Measurements from ENCODE around the gene ZBTB34.

Gene ZBTB34

DNA sequence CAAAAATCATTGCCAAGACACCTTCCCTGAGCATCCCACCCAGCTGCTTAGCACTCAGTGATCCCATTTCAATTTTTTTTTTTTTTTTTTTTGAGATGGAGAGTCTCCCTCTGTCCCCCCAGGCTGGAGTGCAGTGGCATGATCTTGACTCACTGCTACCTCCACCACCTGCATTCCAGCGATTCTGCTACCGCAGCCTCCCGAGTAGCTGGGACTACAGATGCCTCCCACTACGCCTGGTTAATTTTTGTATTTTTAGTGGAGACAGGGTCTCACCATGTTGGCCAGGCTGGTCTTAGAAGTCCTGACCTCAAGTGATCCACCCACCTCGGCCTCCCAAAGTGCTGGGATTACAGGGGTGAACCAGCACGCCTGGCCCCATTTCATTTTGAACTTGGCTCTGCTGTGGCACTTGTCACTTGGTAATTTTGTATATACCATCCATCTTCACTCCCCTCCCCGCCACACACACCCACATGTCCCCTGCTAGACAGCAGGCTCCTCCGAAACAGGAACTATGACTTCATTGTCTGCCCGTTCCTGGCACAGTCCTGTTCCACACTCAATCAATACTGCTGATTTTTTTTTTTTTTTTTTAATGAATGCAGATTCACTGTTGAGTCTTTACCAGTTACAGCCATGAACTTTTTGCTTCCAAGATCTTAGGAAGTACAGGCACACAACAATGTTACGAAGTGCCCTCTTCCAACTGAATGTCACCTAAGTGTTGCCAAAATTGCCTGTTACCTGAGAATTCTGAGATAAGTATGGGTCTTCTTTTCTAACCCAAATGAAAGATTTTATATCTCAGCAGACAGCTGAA is 17.3 kb upstream of the ZBTB34 start:
- no peak for DNase-seq (ENCODE audit: low read depth in 2 of 3, low spot score in 1 of 3)

DNA sequence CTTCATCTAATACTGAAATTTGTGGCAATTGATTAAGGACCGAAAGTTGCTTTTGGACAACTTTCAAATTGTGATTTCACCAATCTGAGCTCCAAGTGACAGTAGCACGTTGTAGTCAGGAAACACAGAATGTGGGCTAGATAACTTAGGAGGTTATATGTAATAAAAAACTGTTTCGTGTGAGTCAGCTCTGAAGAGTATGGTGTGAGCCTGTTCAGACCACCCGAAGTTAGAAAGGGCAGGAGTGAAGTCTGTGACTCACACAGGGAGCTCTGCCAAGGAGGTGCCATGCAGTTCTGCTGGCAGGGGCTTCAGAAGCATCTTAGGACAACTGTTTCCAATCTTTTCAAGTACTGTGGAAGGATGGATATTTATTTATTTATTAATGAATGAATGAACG is 16.4 kb upstream of the ZBTB34 start:
- no peak for DNase-seq (ENCODE audit: low read depth in 2 of 3, low spot score in 1 of 3)

DNA sequence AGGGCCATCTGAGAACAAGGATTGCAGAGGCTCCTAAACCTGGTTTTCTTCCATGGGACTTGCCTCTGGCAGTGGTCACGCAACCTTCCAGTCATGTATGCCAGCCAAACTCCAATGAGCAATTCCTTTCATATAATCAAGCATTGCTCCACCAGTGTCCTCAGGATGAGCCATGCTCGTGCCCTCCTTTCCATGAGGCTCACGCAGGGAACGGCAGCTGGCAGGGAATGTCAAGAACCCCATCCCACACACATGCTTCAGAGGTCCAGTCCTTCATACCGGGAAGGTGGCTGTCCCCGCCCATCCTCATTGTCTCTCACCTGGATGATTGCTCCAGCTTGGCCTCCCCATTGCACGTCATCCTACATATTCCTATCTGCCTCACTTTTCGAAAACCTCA is 13.4 kb upstream of the ZBTB34 start:
- DNase-seq (ENCODE audit: low read depth in 2 of 3, low spot score in 1 of 3) = no peak

DNA sequence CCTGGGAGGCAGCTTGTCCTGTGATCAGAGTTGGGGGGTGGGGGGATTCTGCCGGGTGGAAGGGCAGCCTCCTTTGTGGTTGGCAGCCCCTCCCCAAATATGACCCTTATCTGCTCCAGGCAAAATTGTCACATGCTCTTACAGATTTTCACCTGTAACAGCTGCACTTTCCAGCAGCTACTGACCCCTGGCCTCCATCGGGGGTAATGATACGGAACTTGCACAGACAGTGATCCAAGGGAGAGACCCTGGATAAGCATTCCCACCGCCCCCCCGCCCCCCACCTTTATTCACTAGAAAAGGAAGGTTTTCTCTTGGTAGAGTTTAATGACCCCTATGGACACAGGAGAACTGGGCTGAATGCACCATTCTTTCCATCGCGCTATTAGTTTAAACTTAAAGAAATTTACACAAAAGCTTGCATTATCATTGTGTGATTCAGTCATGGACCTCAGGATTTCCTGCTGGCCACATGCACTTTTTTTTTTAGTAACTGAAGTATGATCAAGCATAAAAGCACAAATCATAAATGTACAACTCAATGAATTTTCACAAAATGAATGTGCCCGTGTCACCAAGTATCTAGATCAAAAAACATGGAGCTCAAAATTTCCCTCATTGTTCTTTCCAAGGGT is 10.7 kb upstream of the ZBTB34 start:
- no peak for DNase-seq (ENCODE audit: low read depth in 2 of 3, low spot score in 1 of 3)

DNA sequence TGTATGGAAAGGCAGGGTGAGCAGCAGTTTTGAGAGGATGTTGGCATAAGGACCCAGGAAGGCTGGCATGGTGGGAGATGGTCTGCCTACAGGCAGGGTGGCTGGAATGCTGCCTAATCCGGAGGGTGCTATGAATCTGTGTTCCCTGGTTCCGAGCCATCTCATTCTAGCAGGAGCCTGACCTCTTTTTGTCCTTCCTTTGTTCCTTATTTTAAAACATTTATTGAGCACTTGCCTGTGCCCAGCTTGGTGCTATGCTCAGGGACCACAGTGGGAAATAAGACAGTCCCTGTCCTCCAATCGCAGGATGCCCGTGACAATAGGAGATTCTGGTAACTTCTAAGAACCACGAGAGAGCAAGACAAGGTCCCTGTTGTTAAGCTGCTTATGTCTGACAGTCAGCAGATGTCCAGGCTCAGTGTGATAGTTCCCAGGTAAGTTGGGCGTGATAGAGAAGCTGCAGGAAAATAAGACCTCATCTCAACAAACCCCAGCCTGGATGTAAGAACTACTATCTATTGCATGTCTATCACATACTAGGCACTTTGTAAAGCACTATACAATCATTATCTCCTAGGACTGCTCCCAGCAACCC is 9.1 kb upstream of the ZBTB34 start:
- no peak for DNase-seq (ENCODE audit: low read depth in 2 of 3, low spot score in 1 of 3)

DNA sequence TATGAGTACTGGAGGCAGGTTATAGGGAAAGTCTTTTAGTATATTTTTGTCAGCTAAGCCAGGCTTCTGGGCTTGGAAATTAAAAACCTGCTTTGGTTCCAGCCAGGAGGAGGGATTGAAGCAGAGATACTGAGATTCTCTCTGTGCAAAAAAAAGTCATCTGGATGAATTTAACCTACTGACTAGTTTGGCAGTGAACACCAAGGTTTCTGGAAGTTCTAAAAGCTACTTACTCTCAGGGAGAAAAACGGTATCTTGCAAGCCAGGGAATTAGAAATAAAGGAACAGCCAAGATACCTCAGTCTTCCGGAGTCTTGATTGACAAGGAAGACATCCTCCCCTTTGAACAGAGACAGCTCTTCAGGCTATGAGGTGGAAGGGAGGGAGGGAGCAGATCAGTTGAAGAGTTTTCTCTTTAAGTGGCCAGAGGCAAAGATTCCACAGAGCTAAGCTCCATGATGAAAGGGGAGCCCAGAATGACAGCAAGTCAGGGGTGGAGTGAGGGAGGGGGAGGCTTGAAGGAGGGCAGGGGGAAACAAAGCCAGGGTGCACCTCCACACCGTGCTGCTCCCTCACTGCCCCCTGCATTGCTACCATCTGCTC is 8.3 kb upstream of the ZBTB34 start:
- DNase-seq (ENCODE audit: low read depth in 2 of 3, low spot score in 1 of 3) = no peak

DNA sequence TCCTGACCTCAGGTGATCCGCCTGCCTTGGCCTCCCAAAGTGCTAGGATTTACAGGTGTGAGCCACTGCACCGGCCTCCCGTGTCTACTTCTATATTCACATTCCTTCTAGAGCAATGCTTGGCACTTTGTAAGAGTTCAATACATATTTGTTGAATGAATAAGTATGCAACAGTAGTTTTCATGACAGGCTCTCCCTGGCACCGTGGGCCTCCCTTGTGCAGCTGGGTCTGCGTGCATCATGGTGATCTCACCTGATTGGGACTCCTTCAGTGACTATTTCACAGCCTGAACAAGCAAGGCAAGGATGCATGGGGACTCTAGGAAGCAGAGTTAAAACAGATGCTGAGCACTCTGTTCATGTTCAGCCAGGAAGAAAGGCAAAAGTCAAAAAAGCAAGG is 6.8 kb upstream of the ZBTB34 start:
- no peak for DNase-seq (ENCODE audit: low read depth in 2 of 3, low spot score in 1 of 3)

DNA sequence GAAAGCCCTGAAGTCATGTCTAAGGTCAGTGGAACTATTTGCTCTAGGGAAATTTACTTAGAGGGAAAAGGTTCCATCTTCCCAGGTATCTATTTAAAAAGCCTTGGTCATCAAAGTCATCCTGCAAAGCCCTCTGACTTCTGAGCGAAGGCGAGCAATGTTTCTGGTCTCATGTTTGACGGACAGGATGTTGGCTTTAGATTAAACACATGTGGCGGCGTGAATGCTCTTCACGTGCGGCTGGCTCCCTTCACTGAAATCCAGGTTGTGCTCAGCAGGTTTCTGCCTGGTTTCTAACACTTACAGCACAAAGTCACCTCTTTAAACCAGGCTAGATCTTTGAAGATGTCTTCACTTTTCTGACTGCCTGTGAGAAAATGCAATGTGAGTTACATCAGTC is 5.7 kb upstream of the ZBTB34 start:
- no peak for DNase-seq (ENCODE audit: low read depth in 2 of 3, low spot score in 1 of 3)

DNA sequence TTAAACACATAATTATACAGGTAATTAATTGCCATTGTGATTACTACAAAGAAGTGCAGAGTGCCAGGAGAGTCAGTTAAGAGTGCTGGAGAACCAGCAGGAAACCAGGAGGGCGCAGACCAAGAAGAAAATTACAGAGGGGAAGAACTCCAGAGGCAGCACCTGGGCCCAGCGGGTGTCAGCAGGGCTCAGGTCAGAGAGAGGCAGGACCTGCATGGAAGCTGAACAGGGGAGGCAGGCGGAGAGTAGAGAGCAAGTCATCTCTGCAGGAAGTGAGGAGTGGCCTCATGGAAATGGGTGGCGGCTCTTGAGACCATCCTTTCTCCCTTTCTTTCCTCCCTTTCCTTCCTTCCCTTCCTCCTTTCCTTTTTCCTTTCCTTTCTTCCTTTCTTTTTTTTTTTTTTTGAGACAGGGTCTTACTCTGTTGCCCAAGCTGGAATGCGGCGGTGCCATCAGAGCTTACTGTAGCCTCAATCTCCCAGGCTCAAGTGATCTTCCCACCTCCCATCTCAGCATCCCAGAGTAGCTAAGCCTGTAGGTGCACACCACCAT is 4.0 kb upstream of the ZBTB34 start:
- no peak for DNase-seq (ENCODE audit: low read depth in 2 of 3, low spot score in 1 of 3)

DNA sequence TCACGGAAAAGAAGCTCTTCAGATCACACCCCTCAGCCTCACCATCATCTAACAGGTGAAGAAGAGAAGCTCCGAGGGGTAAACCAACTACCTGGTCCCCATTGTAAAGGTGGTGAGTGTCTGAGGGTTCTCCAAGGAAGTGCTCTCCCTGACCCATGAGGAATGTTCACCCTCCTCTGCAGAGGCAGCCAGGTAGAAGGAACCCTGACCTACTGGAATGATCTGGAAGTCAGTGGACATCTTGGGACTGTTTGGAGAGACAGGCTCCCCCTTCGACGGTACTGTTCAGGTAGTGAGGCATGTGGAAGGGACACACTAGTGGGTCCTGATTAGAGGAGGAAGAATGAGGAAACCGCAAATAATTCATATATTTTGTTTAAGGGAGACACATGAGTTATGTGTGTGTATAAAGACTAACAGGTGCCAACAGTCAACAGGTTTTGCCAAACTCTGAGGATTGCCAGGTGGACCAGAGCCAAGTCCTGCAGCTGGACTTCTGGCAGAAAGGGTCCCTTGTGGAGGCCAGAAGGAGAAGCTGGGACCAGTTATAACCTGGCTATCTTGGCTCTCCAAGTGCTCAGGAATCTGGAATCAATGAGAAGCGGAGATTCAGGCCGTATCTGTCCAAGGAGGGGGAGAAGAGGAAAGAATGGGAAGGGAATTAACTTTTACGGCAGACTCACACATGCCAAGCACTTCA is 3.0 kb upstream of the ZBTB34 start:
- no peak for DNase-seq (ENCODE audit: low read depth in 2 of 3, low spot score in 1 of 3)

DNA sequence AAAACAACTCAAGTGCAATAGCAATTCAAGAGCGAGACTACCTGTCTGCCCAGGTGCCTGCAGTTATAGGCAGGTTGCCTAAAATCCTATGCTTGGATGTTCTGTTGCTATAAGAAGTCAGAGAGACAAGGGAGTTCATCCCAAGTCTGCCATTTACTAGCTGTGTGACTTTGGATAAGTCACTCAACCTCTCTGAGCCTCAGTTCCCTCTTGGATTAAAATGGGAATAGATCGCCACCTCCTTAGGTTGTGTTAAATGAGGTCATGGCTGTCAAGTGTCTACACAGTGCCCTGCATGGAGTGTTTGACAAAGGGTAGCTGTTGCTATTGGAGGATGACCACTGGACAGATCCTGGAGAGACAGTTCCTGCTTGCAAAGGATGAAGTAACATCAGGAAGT is 1.3 kb upstream of the ZBTB34 start:
- no peak for DNase-seq (ENCODE audit: low read depth in 2 of 3, low spot score in 1 of 3)

DNA sequence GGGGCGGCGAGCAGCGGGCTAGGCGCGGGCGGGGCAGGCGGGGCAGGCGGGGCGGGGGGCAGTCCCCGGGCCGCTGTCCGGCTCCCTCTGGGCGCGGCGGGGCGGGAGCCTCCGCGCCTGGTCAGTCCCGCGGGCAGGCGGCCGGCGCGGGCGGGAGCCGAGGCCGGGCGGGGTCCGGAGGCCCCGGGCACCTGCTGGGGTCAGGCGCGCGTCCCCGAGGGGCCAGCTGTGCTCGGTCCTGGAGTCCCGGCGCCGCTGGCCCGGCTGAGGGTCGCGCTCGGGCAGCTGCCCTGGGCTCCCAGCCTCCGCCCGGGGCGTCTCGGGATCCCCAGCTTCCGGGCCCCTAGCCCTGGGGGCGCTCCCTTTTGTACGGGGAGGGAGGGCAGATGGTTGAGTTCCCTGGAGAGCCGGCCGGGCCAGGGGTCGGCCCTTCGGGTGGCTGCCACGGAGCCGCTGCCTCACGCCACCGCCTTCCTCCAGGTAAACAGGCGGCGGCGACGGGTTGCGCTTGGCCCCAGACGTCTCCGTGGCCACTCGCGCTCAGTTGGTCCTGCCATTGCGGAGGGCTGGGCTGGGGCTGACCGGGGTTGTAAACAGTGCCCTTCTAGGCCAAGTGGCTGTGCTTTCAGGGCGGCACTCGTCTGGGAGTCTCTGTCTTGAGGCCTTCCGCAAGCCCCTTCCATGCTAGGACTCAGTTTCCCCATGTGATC is 473 bp downstream of the ZBTB34 start:
- DNase-seq (ENCODE audit: low read depth in 2 of 3, low spot score in 1 of 3) = no peak

DNA sequence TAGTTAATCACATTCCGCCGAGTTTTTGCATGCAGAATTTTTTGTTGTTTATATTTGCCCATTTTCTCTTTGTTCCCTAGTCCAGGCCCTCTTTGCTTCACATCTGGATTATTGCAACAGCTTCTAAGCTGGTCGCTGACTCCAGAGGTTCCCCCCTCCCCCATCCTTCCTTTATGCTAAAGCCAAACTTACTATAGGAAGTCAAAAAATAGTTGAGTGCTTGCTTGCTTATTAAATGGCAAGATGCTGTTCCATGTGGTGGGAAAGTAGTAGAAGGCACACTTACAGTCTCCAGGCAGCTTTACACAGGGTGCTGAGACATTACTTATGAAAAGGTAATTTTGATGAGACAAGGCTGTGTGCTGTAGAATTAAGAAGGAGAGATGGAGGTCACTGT is 1.3 kb downstream of the ZBTB34 start:
- DNase-seq (ENCODE audit: low read depth in 2 of 3, low spot score in 1 of 3) = no peak

DNA sequence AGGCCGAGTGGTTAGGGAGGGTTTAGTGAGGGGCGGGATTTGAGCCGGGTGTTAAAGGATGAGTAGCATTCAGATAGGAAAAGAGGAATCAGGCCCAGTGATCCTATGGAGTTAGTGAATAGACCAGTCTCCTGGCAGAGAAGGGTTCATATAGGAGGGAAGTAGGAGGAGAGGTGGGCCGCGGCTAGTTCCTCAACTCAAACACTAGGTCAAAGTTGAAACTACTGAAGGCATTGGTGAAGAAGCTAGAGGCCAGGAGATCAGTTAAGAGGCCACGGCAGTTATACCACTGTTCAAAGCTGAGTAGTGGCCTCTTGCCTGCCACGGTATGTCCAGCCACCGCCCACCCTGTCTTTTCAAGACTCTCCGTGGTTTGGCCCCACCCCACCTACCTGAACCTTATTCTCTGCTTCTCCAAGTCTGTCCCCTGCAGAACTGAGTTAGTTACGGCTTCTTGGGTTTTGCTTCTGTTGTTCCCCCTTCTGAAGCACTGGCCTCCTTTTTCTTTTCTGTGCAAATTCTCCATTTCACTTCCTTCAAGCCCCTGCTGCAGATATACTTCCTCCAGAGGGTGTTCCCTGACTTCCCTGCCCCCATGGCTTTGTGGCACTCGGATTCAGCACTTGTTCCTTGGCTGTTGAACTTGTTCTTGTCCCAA is 1.8 kb downstream of the ZBTB34 start:
- DNase-seq (ENCODE audit: low read depth in 2 of 3, low spot score in 1 of 3) = no peak

DNA sequence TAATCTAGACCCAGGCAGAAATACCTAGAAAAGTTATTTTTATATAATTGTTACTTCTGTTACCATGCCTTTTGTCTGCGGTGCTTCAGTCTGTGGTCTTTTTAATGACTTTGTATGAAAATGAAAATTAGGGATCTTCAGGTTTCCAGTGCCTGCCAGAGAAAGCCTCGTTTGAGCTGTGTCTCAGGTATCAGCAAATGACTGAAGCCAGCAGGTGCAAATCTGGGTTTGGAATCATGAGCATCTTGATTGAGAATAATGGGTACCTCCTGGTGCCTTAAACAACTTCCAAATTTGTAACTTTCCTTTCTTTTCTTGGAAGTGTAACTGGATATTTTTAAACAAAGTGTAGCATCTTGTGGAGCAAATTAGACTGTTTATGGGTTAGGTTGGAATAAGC is 4.3 kb downstream of the ZBTB34 start:
- DNase-seq (ENCODE audit: low read depth in 2 of 3, low spot score in 1 of 3) = no peak

DNA sequence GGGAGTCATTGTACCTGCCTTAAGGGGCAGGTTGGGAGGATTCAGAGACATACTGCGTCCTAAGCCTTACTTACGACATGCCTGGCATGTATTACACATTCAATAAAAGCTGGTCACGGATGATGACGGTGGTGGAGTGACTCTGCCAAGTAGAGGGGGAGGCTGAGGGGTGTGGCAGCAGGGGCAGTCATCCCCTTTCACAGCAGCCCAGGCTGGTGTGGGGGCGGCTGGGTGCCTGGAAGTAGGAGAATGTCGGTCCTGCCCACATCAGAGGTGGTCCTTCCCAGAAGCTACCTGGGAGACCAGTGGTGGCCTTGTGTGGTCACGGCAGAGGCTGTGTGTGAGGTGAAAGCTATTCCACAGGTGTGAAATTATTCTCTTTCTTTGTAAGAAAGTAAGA is 8.9 kb downstream of the ZBTB34 start:
- no peak for DNase-seq (ENCODE audit: low read depth in 2 of 3, low spot score in 1 of 3)

DNA sequence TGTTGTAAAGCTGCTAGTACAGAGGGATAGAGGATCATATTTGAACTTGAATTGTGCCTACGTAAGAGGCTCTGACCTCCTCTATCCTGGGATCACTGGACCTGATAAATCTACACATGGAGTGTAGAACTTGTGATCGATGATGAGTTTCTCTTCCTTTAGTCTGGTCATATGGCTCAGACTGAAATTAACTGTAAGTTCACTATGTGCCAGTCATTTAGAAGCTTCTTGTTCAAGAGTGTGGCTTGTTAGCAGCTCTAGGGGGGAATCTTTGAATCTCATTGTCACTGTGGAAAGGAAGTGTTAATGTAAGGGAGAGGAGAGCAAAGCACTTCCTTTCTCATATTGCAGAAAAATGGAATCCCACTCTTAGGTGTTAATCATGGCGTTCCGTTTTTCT is 12.1 kb downstream of the ZBTB34 start:
- DNase-seq (ENCODE audit: low read depth in 2 of 3, low spot score in 1 of 3) = no peak

DNA sequence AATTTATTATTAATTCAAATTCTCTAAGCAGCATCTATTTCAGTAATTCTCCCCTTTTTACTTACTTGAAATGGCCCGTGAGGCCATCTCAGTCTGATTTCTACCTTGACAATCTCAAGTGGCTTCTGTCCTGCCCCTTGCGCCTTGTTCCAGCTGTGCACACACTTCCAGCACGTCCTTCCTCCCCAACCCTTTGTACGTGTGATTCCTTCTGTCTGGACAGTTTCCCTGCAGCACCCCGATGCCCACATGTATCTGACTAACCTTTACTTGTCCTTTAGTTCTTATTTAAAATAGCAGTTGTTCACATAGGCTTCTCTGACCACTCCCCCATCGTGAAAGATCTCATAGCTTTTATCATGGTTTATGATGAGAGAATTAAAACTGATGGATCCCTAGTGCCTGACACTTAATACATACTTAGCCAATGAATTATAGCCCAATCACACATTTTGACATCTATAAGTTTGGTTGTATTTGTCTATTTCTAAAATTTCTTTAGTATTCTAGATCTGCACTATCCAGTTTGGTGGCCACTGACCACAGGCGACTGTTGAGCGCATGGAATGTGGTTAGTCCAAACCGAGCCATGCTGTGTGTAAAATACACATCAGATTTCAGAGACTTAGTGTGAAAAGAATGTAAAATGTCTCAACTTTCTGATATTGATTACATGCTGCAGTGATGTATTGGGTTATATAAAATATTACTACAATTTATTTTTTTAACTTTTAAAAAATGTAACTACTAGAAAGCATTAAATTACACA is 14.3 kb downstream of the ZBTB34 start:
- DNase-seq (ENCODE audit: low read depth in 2 of 3, low spot score in 1 of 3) = no peak

DNA sequence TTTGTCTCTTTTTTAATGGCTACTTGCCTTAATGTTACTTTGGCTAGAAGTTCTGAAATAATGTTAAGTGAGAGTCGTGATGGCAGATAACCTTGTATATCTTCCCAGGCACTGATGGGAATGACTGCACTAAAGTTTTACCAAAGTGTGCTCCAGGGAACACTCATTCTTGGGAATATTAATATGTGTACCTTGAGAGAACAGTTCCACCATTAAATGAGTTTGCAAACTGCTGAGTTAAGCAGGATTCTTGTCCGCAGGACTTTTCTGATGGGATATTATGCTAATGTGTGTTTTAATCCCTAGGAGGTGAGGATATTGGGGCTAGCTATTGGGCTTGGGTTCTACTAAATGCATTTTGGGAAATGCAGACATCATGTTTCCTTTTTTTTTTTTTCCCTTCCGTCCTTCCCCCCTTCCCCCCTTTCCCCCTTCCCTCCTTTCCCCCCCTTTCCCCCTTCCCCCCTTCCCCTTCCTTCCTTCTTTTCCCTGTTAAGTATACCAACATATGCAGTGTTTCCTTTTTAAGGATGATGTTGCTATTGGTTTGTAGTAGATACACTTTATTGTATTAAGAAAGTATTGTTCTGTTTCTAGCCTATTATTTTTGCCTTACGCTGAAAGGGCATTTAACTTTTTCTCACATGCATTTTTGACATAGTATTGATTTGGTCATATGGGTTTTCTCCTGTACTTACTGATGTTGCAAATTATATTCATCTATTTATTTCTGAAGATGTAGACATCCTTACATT is 15.5 kb downstream of the ZBTB34 start:
- DNase-seq (ENCODE audit: low read depth in 2 of 3, low spot score in 1 of 3) = no peak
